NCI-H748 (cell line): ENCODE measurements around the gene ATP1A1.

Experiments used
- DNase-seq: peaks from one replicate; lab custom pipeline; 2025; ENCODE audit not compliant: unreplicated experiment; lab: John Stamatoyannopoulos, UW

Gene ATP1A1

GRCh38 chr1:116372651-116373430, at the start of gene ATP1A1:
TSS of gene ATP1A1 (plus strand) at chr1:116373244. CDS start at chr1:116373512, 268 bp downstream.
- DNase-seq: peak; percentile 95

GRCh38 chr1:116323491-116323890, 49.6 kb upstream of the ATP1A1 start:
- peak; percentile 73 for DNase-seq

- DNase-seq: no peak
Measured at GRCh38 chr1:116324411-116324810, 48.6 kb upstream of the ATP1A1 start.

GRCh38 chr1:116325104-116325503, 47.9 kb upstream of the ATP1A1 start:
- no peak for DNase-seq

- no peak for DNase-seq
Measured at GRCh38 chr1:116325922-116326321, 47.1 kb upstream of the ATP1A1 start.

- no peak for DNase-seq
Measured at GRCh38 chr1:116326486-116326885, 46.6 kb upstream of the ATP1A1 start.

GRCh38 chr1:116328671-116329070, 44.4 kb upstream of the ATP1A1 start:
- no peak for DNase-seq

GRCh38 chr1:116329524-116330341, 43.3 kb upstream of the ATP1A1 start:
- peak; percentile 24 for DNase-seq

GRCh38 chr1:116330342-116330652, 42.7 kb upstream of the ATP1A1 start:
- peak; percentile 96 for DNase-seq

GRCh38 chr1:116330846-116331245, 42.2 kb upstream of the ATP1A1 start:
- DNase-seq: no peak

GRCh38 chr1:116331523-116331922, 41.5 kb upstream of the ATP1A1 start:
- DNase-seq: no peak

GRCh38 chr1:116332451-116332850, 40.6 kb upstream of the ATP1A1 start:
- DNase-seq: peak; percentile 25

- DNase-seq: no peak
Measured at GRCh38 chr1:116333171-116334014, 39.7 kb upstream of the ATP1A1 start.

- peak; percentile 30 for DNase-seq
Measured at GRCh38 chr1:116334015-116334547, 39.0 kb upstream of the ATP1A1 start.

- DNase-seq: no peak
Measured at GRCh38 chr1:116334868-116335635, 38.0 kb upstream of the ATP1A1 start.

GRCh38 chr1:116335850-116336624, 37.0 kb upstream of the ATP1A1 start:
- DNase-seq: no peak

- no peak for DNase-seq
Measured at GRCh38 chr1:116337398-116337797, 35.6 kb upstream of the ATP1A1 start.

GRCh38 chr1:116338400-116338799, 34.6 kb upstream of the ATP1A1 start:
- DNase-seq: no peak

- DNase-seq: no peak
Measured at GRCh38 chr1:116340506-116341231, 32.4 kb upstream of the ATP1A1 start.
